ENCODE data around the gene YLPM1. TPM values are rescaled to one million over a fixed set of nuclear protein-coding genes. Genes with fewer than 3 reads are reported as not detected.

The YLPM1 gene
- total RNA-seq, 2 donors from 2014 or later = 36.9 to 42.7 TPM

Other genes with a start within 250 kb of the YLPM1 start
- gene LTBP2, start 151.1 kb upstream of the YLPM1 start, total RNA-seq = 1 to 10 TPM; 2.8 to 6.4 TPM
- gene AREL1, start 50.2 kb upstream of the YLPM1 start, total RNA-seq = 10 to 100 TPM; 49.6 to 50.5 TPM
- gene FCF1, start 50.2 kb upstream of the YLPM1 start, total RNA-seq = 10 to 100 TPM; 32.9 to 34.3 TPM
- gene PROX2, start 112.8 kb downstream of the YLPM1 start, total RNA-seq = not detected
- gene DLST, start 118.6 kb downstream of the YLPM1 start, total RNA-seq = 100 to 1,000 TPM; 139 to 142 TPM
- gene RPS6KL1, start 159.9 kb downstream of the YLPM1 start, total RNA-seq = 10 to 100 TPM in 1 of 2 donors, 1 to 10 TPM in 1; 9.7 to 13.3 TPM
- gene PGF, start 192.3 kb downstream of the YLPM1 start, total RNA-seq = 1 to 10 TPM; 1.3 to 2.9 TPM
- 10 to 100 TPM; 36.5 to 48.1 TPM for gene EIF2B2, start 239.6 kb downstream of the YLPM1 start, total RNA-seq